ENCODE data around the gene DOK6. TPM values are rescaled to one million over a fixed set of nuclear protein-coding genes. Genes with fewer than 3 reads are reported as not detected.

DOK6 gene
- total RNA-seq, 1 experiment from 2014 or later: 4.1 TPM

- Mint-ChIP-seq H3K27me3 (ENCODE audit: low read depth) (no peaks in the 10 kb centered on the region), H3K4me1 (0 out of 2 replicates have a peak, but pooled peaks cover 4% of the 10 kb centered on the region), H3K4me3 (no peak overlapping the region), H3K9me3 (no peaks in the 10 kb centered on the region), H3K36me3 (no peaks in the 10 kb centered on the region), H3K27ac (no peak overlapping the region)
- POLR2A ChIA-PET: no interaction called here
- DNase-seq (ENCODE audit: low spot score) (no peak), ATAC-seq (no peak)
- TF ChIP-seq CTCF (IDR thresholded peaks at IDR 0.05) (no peak), AFF4 (CRISPR knock-in tag; IDR thresholded peaks at IDR 0.05; ENCODE audit: borderline replicate concordance) (no peak), ZNF416 (CRISPR knock-in tag; IDR thresholded peaks at IDR 0.05) (no peak), JUN (CRISPR knock-in tag; IDR thresholded peaks at IDR 0.05) (no peak), SP1 (CRISPR knock-in tag; conservative IDR thresholded peaks at IDR 0.05) (no peak), AR (CRISPR knock-in tag; IDR thresholded peaks at IDR 0.05) (no peak), GTF2I (CRISPR knock-in tag; conservative IDR thresholded peaks at IDR 0.05) (no peak), ZSCAN18 (CRISPR knock-in tag; IDR thresholded peaks at IDR 0.05) (no peak), USF1 (CRISPR knock-in tag; IDR thresholded peaks at IDR 0.05) (no peak)
- CTCF ChIA-PET: no interaction called here
Observed at GRCh38 chr18:69518989-69519388, 118.3 kb downstream of the DOK6 start.

GRCh38 chr18:69523582-69523981, 122.9 kb downstream of the DOK6 start:
- Mint-ChIP-seq H3K27me3 (ENCODE audit: low read depth) (no peaks in the 10 kb centered on the region), H3K27ac (no peak overlapping the region), H3K36me3 (no peaks in the 10 kb centered on the region), H3K9me3 (no peaks in the 10 kb centered on the region), H3K4me3 (no peak overlapping the region), H3K4me1 (peaks cover 13% of the 10 kb centered on the region)
- no peak for ATAC-seq
- ChIA-PET CTCF (no interaction called here), POLR2A (no interaction called here)
- DNase-seq (ENCODE audit: low spot score): no peak
- TF ChIP-seq ZNF532 (CRISPR knock-in tag; IDR thresholded peaks at IDR 0.05; ENCODE audit: borderline replicate concordance) (no peak), KAT7 (CRISPR knock-in tag; IDR thresholded peaks at IDR 0.05; ENCODE audit: borderline replicate concordance) (no peak), IRF2 (CRISPR knock-in tag; IDR thresholded peaks at IDR 0.05; ENCODE audit: borderline replicate concordance, low read depth) (no peak), ZMAT4 (CRISPR knock-in tag; IDR thresholded peaks at IDR 0.05) (no peak), ZNF396 (CRISPR knock-in tag; IDR thresholded peaks at IDR 0.05; ENCODE audit: borderline replicate concordance) (no peak), ETV6 (CRISPR knock-in tag; IDR thresholded peaks at IDR 0.05) (no peak), USF2 (CRISPR knock-in tag; IDR thresholded peaks at IDR 0.05) (no peak), CTCF (IDR thresholded peaks at IDR 0.05) (no peak)

Measured in WTC11 (cell line).